HUES48 (cell line): ENCODE data around the gene SLC1A4.
A peak's percentile ranks its signal among the peaks of the same experiment; 100 is the strongest.

Experiments
- H3K27ac ChIP-seq: one replicate; pipeline ENCODE4 v1.7.0; 2013; ENCODE audit warnings: low read depth, low read length, inconsistent platforms
- H3K27me3 ChIP-seq: 2 replicates; pipeline ENCODE4 v1.6.1; 2013; ENCODE audit warnings: mild to moderate bottlenecking, low read length; ENCODE audit not compliant: control insufficient read depth, insufficient read depth
- H3K36me3 ChIP-seq: 2 replicates; pipeline ENCODE4 v1.6.1; 2013; ENCODE audit warnings: low read length; ENCODE audit not compliant: control insufficient read depth, insufficient read depth
- H3K4me1 ChIP-seq: 2 replicates; pipeline ENCODE4 v1.6.1; 2013; ENCODE audit warnings: mild to moderate bottlenecking, low read length; ENCODE audit not compliant: control insufficient read depth, insufficient read depth
- H3K4me3 ChIP-seq: 2 replicates; pipeline ENCODE4 v1.5.1; 2013; ENCODE audit warnings: mild to moderate bottlenecking, low read depth, low read length
- H3K9ac ChIP-seq: 2 replicates; pipeline ENCODE4 v1.6.1; 2013; ENCODE audit warnings: mild to moderate bottlenecking, low read depth, low read length, moderate library complexity
- H3K9me3 ChIP-seq: 2 replicates; pipeline ENCODE4 v1.6.1; 2013; ENCODE audit warnings: low read length; ENCODE audit not compliant: control insufficient read depth, insufficient read depth

Gene SLC1A4

DNA sequence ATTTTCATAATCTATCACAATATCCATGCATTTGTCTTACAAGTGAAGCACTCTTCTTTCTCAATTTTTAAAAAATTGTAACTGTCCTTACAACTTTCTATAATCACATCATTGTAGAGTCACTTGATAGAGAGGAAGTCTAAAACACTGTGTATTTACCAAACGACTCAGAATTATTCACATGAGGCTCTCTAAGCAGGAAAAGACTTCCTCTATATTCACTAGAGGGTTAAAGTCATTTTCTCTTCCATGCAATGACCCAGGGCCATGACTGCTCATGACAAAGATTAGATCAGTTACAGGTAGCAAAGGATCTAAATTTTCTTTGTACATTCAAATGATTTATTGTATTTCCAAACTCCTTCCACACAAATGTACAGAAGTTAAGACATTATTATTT, 9.0 kb upstream of the SLC1A4 start:
- Histone ChIP-seq H3K4me1 (peaks cover 5% of the 10 kb centered on the region; the same call in 1 of the 2 replicates), H3K27me3 (no peaks in the 10 kb centered on the region; the same call in 1 of the 2 replicates), H3K4me3 (no peak overlapping the region), H3K9me3 (no peaks in the 10 kb centered on the region), H3K36me3 (no peaks in the 10 kb centered on the region), H3K27ac (no peak overlapping the region), H3K9ac (no peak overlapping the region)

DNA sequence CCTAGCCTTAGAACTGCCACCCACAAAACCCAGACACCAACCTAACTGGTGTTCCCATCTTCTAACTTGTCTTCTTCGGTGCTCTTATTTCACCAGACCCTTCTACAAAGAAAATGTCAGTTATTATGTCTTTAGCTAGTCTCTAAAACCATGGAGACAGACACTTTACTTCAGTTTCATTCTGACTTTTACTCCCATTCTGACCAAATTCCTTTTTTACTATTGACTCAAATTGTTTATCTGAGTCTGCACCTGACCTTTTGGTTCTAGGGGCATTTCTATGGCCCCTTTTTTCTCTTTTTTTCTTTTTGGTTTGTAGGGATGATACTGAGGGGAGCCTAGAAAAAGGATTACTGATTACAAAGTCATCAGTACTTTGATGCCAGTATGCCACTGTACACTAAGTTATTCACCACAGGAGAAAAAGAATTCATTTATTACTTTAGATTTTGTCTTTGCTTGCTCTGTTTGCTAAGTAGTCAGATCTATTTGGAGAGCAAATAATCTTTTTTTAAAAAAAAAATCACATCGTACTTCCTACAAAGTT, 6.8 kb upstream of the SLC1A4 start:
- Histone ChIP-seq H3K4me1 (no peaks in the 10 kb centered on the region), H3K27ac (no peak overlapping the region), H3K27me3 (peaks cover 18% of the 10 kb centered on the region), H3K4me3 (no peak overlapping the region), H3K9ac (no peak overlapping the region), H3K9me3 (no peaks in the 10 kb centered on the region), H3K36me3 (no peaks in the 10 kb centered on the region)

DNA sequence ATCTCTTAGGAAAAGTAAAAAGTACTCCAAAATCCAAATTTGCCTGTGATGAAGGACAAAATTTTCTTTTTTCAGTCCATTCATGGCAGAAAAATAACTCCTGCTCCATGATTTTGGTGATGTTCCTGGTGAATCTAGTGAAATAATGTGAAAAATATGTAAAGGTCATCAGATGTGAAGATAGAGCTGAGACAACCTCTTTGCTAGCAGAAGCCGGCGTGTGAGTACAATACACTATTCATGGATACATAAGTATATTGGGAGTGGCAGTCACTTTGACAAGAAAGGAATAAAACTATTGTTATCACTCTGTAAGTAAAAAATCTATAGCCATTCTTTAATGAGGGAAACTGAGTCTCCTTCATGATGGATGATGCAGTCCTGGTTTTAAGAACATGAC, 6.3 kb upstream of the SLC1A4 start:
- no peaks in the 10 kb centered on the region for H3K4me1 ChIP-seq
- peaks cover 22% of the 10 kb centered on the region for H3K27me3 ChIP-seq
- no peaks in the 10 kb centered on the region for H3K9me3 ChIP-seq
- no peak overlapping the region for H3K27ac ChIP-seq
- H3K9ac ChIP-seq: no peak overlapping the region
- no peaks in the 10 kb centered on the region for H3K36me3 ChIP-seq
- no peak overlapping the region for H3K4me3 ChIP-seq

DNA sequence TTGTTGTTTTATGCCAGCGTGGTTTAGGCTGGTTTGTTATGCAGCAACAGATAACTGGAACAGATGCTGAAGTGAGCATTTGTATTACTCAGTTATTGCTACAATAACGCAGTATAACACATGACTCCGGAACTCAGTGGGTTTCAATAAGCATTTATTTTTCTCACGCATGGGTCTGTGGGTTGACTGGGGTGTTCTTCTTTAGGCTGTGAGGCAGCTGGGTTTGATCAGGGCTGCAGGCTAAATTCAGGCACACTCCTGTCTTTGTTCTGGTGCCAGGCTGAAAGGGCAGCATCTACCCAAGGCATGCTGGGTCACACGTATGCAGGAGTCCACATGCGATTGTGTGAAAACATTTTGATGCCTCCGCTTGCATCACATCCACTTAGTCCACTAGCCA, 3.8 kb upstream of the SLC1A4 start:
- Histone ChIP-seq H3K36me3 (no peaks in the 10 kb centered on the region), H3K27me3 (peaks cover 46% of the 10 kb centered on the region), H3K27ac (no peak overlapping the region), H3K4me3 (no peak overlapping the region), H3K9ac (no peak overlapping the region), H3K4me1 (no peaks in the 10 kb centered on the region; the same call in 1 of the 2 replicates), H3K9me3 (no peaks in the 10 kb centered on the region)

DNA sequence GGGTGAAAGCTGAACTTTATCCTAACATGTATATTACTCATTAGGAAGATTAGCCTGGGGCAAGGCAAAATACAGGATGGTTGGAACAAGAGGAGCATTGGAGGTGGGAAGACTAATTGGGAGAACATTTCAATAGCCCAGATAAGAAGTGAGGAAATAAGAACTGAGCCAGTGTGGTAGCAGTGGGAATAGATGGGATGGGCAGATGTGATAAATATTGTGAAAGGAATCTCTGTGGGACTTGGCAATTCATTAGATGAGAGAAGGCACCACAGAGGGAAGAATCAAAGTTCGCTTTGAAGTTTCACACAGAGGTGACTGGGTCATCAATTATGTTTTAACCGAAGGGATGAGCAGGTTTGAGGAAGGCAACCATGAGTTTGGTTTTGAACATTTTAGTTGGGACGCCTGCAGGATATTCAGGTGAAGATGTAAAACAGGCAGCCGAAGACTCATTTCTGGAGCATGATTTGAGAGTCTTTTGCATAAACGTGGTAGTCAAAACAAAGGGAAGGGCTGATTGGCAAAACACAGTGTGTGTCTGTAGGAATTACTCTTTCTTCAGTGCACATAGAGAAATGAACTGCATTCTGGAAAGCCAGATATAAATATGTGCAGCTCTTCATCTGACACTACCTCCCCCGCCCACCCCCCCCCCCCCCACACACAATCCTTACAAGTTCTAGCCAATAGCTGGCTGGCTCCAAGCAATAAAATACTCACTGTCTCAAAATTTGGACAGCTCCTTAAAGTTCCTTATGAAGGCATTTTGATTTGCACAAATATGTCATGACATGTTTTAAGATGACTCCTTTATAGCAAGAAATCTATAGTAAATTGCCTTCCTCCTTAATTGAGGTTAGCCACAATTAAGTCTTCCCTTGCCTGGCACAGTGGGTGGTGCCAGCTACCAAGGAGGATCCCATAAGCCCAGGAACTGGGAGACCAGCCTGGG, 1.9 kb upstream of the SLC1A4 start:
- no peak overlapping the region for H3K9ac ChIP-seq
- H3K27ac ChIP-seq: no peak overlapping the region
- no peaks in the 10 kb centered on the region for H3K36me3 ChIP-seq
- no peak overlapping the region for H3K4me3 ChIP-seq
- H3K27me3 ChIP-seq: peaks cover 62% of the 10 kb centered on the region
- no peaks in the 10 kb centered on the region for H3K9me3 ChIP-seq
- H3K4me1 ChIP-seq: no peaks in the 10 kb centered on the region; the same call in 1 of the 2 replicates

DNA sequence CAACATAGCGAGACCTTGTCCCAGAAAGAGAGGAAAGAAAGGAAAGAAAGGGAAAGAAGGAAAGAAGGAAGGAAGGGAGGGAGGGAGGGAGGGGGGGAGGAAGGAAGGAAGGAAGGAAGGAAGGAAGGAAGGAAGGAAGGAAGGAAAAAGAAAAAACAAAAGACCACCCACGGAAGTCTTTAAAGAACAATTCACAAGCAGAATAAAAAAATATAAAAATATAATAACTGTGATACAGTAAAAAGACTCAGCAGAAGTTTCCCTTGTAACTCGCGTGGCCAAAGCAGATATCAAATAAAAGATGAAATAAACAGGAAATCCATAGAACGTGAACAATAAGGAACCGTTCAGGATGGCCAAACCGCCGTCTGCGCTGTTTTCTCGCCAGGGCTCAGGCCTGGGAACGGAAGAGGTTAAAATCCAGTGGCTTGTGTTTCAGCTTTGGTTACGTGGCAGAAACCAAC, 1.2 kb upstream of the SLC1A4 start:
- Histone ChIP-seq H3K27ac (peak overlapping the region; percentile 26), H3K4me1 (no peaks in the 10 kb centered on the region; the same call in 1 of the 2 replicates), H3K9ac (peak overlapping the region; percentile 62), H3K27me3 (peaks cover 69% of the 10 kb centered on the region), H3K36me3 (no peaks in the 10 kb centered on the region), H3K9me3 (no peaks in the 10 kb centered on the region), H3K4me3 (peak overlapping the region; percentile 68)

DNA sequence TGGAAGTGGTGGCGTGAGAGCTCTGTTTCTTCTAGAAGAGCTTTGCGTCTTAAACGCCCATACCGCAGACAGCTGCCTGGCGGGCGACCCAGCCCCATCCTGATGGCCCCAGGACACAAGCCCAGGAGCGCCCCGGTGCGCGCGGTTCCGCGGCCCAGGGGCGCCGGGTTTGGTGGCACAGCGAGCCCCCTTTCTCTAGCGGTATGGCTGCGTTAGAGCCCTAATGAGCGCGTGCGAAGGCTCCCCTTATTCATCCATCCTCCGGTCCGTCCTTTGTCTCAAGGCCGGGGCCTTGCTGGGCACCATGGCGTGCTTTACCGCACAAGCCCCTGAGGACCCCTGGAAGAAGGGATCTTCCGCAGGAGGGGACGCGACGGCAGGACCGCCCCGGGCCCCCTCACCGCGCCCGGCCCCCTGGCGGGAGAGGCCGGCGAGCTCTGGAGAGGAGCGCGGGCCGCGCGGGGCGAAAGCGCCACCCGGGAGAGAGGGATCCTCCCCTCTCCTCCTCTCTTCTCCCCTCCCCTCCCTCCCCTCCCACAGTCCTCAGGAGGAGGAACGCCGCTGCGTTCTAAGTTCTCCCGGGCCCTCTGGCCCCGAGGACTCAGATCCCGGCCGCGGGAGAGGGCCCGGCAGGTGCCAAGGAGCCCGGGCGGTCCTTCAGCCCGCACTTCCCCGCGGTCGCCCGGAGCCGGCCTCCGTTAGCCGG, 626 bp upstream of the SLC1A4 start:
- H3K27me3 ChIP-seq: peaks cover 73% of the 10 kb centered on the region
- no peaks in the 10 kb centered on the region for H3K36me3 ChIP-seq
- peak overlapping the region; percentile 68 for H3K4me3 ChIP-seq
- H3K9ac ChIP-seq: peak overlapping the region; percentile 62
- H3K4me1 ChIP-seq: no peaks in the 10 kb centered on the region; the same call in 1 of the 2 replicates
- H3K27ac ChIP-seq: peak overlapping the region; percentile 26
- no peaks in the 10 kb centered on the region for H3K9me3 ChIP-seq

DNA sequence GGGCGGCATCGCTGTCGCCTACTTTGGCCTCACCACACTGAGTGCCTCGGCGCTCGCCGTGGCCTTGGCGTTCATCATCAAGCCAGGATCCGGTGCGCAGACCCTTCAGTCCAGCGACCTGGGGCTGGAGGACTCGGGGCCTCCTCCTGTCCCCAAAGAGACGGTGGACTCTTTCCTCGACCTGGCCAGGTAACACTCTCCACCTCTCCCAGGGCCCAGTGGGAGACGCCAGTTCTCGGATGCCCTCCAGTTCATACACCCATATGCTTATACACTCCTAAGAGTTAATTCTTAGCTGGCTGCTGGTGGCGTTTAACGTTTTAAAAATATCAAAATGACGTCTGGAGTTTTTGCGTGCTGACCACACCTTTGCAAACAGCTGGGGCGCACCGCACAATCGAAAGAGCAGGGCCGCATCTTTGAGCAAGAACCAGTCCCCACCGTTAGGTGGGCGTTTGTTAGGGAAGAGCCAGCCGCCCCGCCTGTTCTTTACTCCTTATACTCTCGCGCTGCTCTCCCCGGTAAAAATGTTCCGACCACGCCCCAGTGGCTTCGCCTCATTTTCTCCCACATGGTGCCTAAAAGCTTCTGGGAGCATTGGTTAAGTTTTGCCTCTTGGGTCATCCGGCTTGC, 899 bp downstream of the SLC1A4 start:
- H3K27ac ChIP-seq: no peak overlapping the region
- H3K4me3 ChIP-seq: peak overlapping the region; percentile 68
- H3K4me1 ChIP-seq: no peaks in the 10 kb centered on the region; the same call in 1 of the 2 replicates
- H3K9me3 ChIP-seq: no peaks in the 10 kb centered on the region
- no peak overlapping the region for H3K9ac ChIP-seq
- H3K27me3 ChIP-seq: peaks cover 73% of the 10 kb centered on the region
- no peaks in the 10 kb centered on the region for H3K36me3 ChIP-seq

DNA sequence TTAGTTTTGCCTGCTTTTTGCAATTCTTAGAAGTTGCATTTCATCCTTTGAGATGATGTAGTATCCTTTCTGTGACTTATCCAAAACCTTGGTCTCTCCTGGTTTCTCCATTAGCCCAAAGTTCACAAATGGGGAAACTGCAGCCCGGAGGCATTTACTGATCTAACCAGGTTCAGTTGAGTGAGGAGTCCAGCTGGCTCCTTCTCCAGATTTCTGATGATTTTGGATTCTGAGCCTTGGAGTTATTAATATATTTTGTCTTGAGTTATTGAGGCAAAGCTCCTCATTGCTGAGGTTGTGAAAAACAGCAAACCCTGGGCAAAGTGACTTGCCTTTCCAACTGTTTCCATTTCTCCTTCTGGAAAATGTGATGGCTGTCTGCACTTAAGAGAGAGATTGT, 1.7 kb downstream of the SLC1A4 start:
- Histone ChIP-seq H3K4me3 (no peak overlapping the region), H3K9me3 (no peaks in the 10 kb centered on the region), H3K27me3 (peaks cover 70% of the 10 kb centered on the region), H3K36me3 (no peaks in the 10 kb centered on the region), H3K9ac (no peak overlapping the region), H3K4me1 (no peaks in the 10 kb centered on the region; the same call in 1 of the 2 replicates), H3K27ac (no peak overlapping the region)

DNA sequence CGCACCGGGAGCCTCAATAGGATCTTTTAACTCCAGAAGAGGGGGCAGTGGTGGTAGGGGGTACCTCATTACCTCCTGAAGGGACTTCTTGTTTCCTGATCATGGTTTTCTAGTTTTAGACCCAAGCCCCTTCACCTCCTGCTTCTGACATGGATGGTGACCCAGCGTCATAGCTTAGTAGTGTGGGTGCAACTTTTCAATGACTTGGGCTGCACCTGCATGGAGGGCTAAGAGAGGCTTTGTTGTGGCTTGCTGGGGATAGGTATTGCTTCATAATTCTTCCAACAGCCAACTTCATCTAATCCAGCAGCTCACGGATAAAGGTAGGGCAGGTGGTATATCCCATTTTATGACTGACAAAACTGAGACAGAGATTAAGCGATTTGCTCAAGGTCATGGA, 3.0 kb downstream of the SLC1A4 start:
- Histone ChIP-seq H3K36me3 (no peaks in the 10 kb centered on the region), H3K4me3 (no peak overlapping the region), H3K27me3 (peaks cover 57% of the 10 kb centered on the region)

More for the DNA sequence above, 3.0 kb downstream of the SLC1A4 start:
- Histone ChIP-seq H3K27ac (no peak overlapping the region), H3K9ac (no peak overlapping the region), H3K9me3 (no peaks in the 10 kb centered on the region), H3K4me1 (no peaks in the 10 kb centered on the region; the same call in 1 of the 2 replicates)
